ENCODE measurements around the gene ASXL2.

The ASXL2 gene

GRCh38 chr2:25821225-25822056 is 56.8 kb downstream of the ASXL2 start:
- H3K4me1 ChIP-seq (ENCODE audit: control insufficient read depth, insufficient read depth, low read length, poor library complexity, severe bottlenecking), result no peaks in the 10 kb centered on the region
- no peaks in the 10 kb centered on the region for H3K36me3 ChIP-seq (ENCODE audit: control insufficient read depth, insufficient read depth, low read length)
- 96 to 100% methylated on average over 7 of the region's 9 CpGs for WGBS, 2 experiments (ENCODE audit: insufficient coverage in 2 of 2)
- H3K4me3 ChIP-seq (ENCODE audit: extremely low read depth, insufficient read depth, low read length, poor library complexity, severe bottlenecking), result no peak overlapping the region
- H3K9me3 ChIP-seq (ENCODE audit: control insufficient read depth, low read length), result no peaks in the 10 kb centered on the region
- H3K27ac ChIP-seq (ENCODE audit: low read depth, low read length, severe bottlenecking), result no peak overlapping the region

GRCh38 chr2:25819597-25820039 is 58.7 kb downstream of the ASXL2 start:
- no peaks in the 10 kb centered on the region for H3K4me1 ChIP-seq (ENCODE audit: control insufficient read depth, insufficient read depth, low read length, poor library complexity, severe bottlenecking)
- H3K27ac ChIP-seq (ENCODE audit: low read depth, low read length, severe bottlenecking), result no peak overlapping the region
- no peaks in the 10 kb centered on the region for H3K36me3 ChIP-seq (ENCODE audit: control insufficient read depth, insufficient read depth, low read length)
- H3K4me3 ChIP-seq (ENCODE audit: extremely low read depth, insufficient read depth, low read length, poor library complexity, severe bottlenecking), result no peak overlapping the region
- H3K9me3 ChIP-seq (ENCODE audit: control insufficient read depth, low read length), result no peaks in the 10 kb centered on the region

- no peak overlapping the region for H3K27ac ChIP-seq (ENCODE audit: low read depth, low read length, severe bottlenecking)
- H3K36me3 ChIP-seq (ENCODE audit: control insufficient read depth, insufficient read depth, low read length), result no peaks in the 10 kb centered on the region
- H3K4me1 ChIP-seq (ENCODE audit: control insufficient read depth, insufficient read depth, low read length, poor library complexity, severe bottlenecking), result no peaks in the 10 kb centered on the region
- H3K9me3 ChIP-seq (ENCODE audit: control insufficient read depth, low read length), result no peaks in the 10 kb centered on the region
- no peak overlapping the region for H3K4me3 ChIP-seq (ENCODE audit: extremely low read depth, insufficient read depth, low read length, poor library complexity, severe bottlenecking)
Observed at GRCh38 chr2:25817630-25818029, 60.7 kb downstream of the ASXL2 start.

- Histone ChIP-seq H3K4me1 (ENCODE audit: control insufficient read depth, insufficient read depth, low read length, poor library complexity, severe bottlenecking) (no peaks in the 10 kb centered on the region), H3K9me3 (ENCODE audit: control insufficient read depth, low read length) (no peaks in the 10 kb centered on the region), H3K36me3 (ENCODE audit: control insufficient read depth, insufficient read depth, low read length) (no peaks in the 10 kb centered on the region), H3K27ac (ENCODE audit: low read depth, low read length, severe bottlenecking) (no peak overlapping the region), H3K4me3 (ENCODE audit: extremely low read depth, insufficient read depth, low read length, poor library complexity, severe bottlenecking) (no peak overlapping the region)
- 96 to 100% methylated on average over 1 to 2 of the region's 3 CpGs for WGBS, 2 experiments (ENCODE audit: insufficient coverage in 2 of 2)
Observed at GRCh38 chr2:25817006-25817405, 61.3 kb downstream of the ASXL2 start.

- Histone ChIP-seq H3K4me3 (ENCODE audit: extremely low read depth, insufficient read depth, low read length, poor library complexity, severe bottlenecking) (no peak overlapping the region), H3K9me3 (ENCODE audit: control insufficient read depth, low read length) (no peaks in the 10 kb centered on the region), H3K4me1 (ENCODE audit: control insufficient read depth, insufficient read depth, low read length, poor library complexity, severe bottlenecking) (no peaks in the 10 kb centered on the region), H3K27ac (ENCODE audit: low read depth, low read length, severe bottlenecking) (no peak overlapping the region), H3K36me3 (ENCODE audit: control insufficient read depth, insufficient read depth, low read length) (no peaks in the 10 kb centered on the region)
- WGBS, 2 experiments (ENCODE audit: insufficient coverage in 2 of 2), result 96 to 100% methylated on average over 2 to 5 of the region's 6 CpGs
Observed at GRCh38 chr2:25816249-25816648, 62.0 kb downstream of the ASXL2 start.

GRCh38 chr2:25814681-25815080 is 63.6 kb downstream of the ASXL2 start:
- Histone ChIP-seq H3K9me3 (ENCODE audit: control insufficient read depth, low read length) (no peaks in the 10 kb centered on the region), H3K27ac (ENCODE audit: low read depth, low read length, severe bottlenecking) (no peak overlapping the region), H3K4me3 (ENCODE audit: extremely low read depth, insufficient read depth, low read length, poor library complexity, severe bottlenecking) (no peak overlapping the region), H3K36me3 (ENCODE audit: control insufficient read depth, insufficient read depth, low read length) (peaks cover 9% of the 10 kb centered on the region), H3K4me1 (ENCODE audit: control insufficient read depth, insufficient read depth, low read length, poor library complexity, severe bottlenecking) (no peaks in the 10 kb centered on the region)
- 94 to 100% methylated on average over 1 of the region's 1 CpG for WGBS, 2 experiments (ENCODE audit: insufficient coverage in 2 of 2)

GRCh38 chr2:25810428-25810827 is 67.9 kb downstream of the ASXL2 start:
- no peaks in the 10 kb centered on the region for H3K9me3 ChIP-seq (ENCODE audit: control insufficient read depth, low read length)
- WGBS, 2 experiments (ENCODE audit: insufficient coverage in 2 of 2), result 94 to 95% methylated on average over 4 to 5 of the region's 5 CpGs
- H3K36me3 ChIP-seq (ENCODE audit: control insufficient read depth, insufficient read depth, low read length), result peaks cover 9% of the 10 kb centered on the region
- no peaks in the 10 kb centered on the region for H3K4me1 ChIP-seq (ENCODE audit: control insufficient read depth, insufficient read depth, low read length, poor library complexity, severe bottlenecking)
- no peak overlapping the region for H3K27ac ChIP-seq (ENCODE audit: low read depth, low read length, severe bottlenecking)
- no peak overlapping the region for H3K4me3 ChIP-seq (ENCODE audit: extremely low read depth, insufficient read depth, low read length, poor library complexity, severe bottlenecking)

GRCh38 chr2:25809646-25810045 is 68.6 kb downstream of the ASXL2 start:
- Histone ChIP-seq H3K4me3 (ENCODE audit: extremely low read depth, insufficient read depth, low read length, poor library complexity, severe bottlenecking) (no peak overlapping the region), H3K36me3 (ENCODE audit: control insufficient read depth, insufficient read depth, low read length) (peaks cover 14% of the 10 kb centered on the region), H3K9me3 (ENCODE audit: control insufficient read depth, low read length) (no peaks in the 10 kb centered on the region), H3K27ac (ENCODE audit: low read depth, low read length, severe bottlenecking) (no peak overlapping the region), H3K4me1 (ENCODE audit: control insufficient read depth, insufficient read depth, low read length, poor library complexity, severe bottlenecking) (no peaks in the 10 kb centered on the region)
- 97 to 100% methylated on average over 3 of the region's 3 CpGs for WGBS, 2 experiments (ENCODE audit: insufficient coverage in 2 of 2)

GRCh38 chr2:25808006-25808383 is 70.3 kb downstream of the ASXL2 start:
- WGBS, 2 experiments (ENCODE audit: insufficient coverage in 2 of 2), result 100% methylated on average over 1 of the region's 2 CpGs
- H3K4me3 ChIP-seq (ENCODE audit: extremely low read depth, insufficient read depth, low read length, poor library complexity, severe bottlenecking), result no peak overlapping the region

GRCh38 chr2:25806941-25807340 is 71.3 kb downstream of the ASXL2 start:
- Histone ChIP-seq H3K4me1 (ENCODE audit: control insufficient read depth, insufficient read depth, low read length, poor library complexity, severe bottlenecking) (no peaks in the 10 kb centered on the region), H3K36me3 (ENCODE audit: control insufficient read depth, insufficient read depth, low read length) (peaks cover 30% of the 10 kb centered on the region), H3K4me3 (ENCODE audit: extremely low read depth, insufficient read depth, low read length, poor library complexity, severe bottlenecking) (no peak overlapping the region), H3K9me3 (ENCODE audit: control insufficient read depth, low read length) (no peaks in the 10 kb centered on the region), H3K27ac (ENCODE audit: low read depth, low read length, severe bottlenecking) (no peak overlapping the region)
- whole genome bisulfite sequencing, 2 experiments (ENCODE audit: insufficient coverage in 2 of 2), result no CpG with 5 or more reads among the region's 1 CpG

More at GRCh38 chr2:25808006-25808383, 70.3 kb downstream of the ASXL2 start:
- Histone ChIP-seq H3K27ac (ENCODE audit: low read depth, low read length, severe bottlenecking) (no peak overlapping the region), H3K36me3 (ENCODE audit: control insufficient read depth, insufficient read depth, low read length) (peaks cover 30% of the 10 kb centered on the region), H3K4me1 (ENCODE audit: control insufficient read depth, insufficient read depth, low read length, poor library complexity, severe bottlenecking) (no peaks in the 10 kb centered on the region), H3K9me3 (ENCODE audit: control insufficient read depth, low read length) (no peaks in the 10 kb centered on the region)

GRCh38 chr2:25805987-25806386 is 72.3 kb downstream of the ASXL2 start:
- Histone ChIP-seq H3K4me3 (ENCODE audit: extremely low read depth, insufficient read depth, low read length, poor library complexity, severe bottlenecking) (no peak overlapping the region), H3K36me3 (ENCODE audit: control insufficient read depth, insufficient read depth, low read length) (peaks cover 30% of the 10 kb centered on the region), H3K4me1 (ENCODE audit: control insufficient read depth, insufficient read depth, low read length, poor library complexity, severe bottlenecking) (no peaks in the 10 kb centered on the region), H3K9me3 (ENCODE audit: control insufficient read depth, low read length) (no peaks in the 10 kb centered on the region), H3K27ac (ENCODE audit: low read depth, low read length, severe bottlenecking) (no peak overlapping the region)
- 100% methylated on average over 1 of the region's 2 CpGs; no CpG with 5 or more reads in 1 of the 2 experiments for WGBS, 2 experiments (ENCODE audit: insufficient coverage in 2 of 2)

Data from mesodermal cell (in vitro differentiated cells).